Activated CD4-positive, CD25-positive, alpha-beta regulatory T cell treated with anti-CD3 and anti-CD28 coated beads, Interleukin-2, amount 50 U/mL, for 72 hours (primary cell): ENCODE measurements around the gene CIC.

Source experiments
- DNase-seq: peaks from one replicate; pipeline ENCODE4 v3.0.0; 2021

The CIC gene

DNA sequence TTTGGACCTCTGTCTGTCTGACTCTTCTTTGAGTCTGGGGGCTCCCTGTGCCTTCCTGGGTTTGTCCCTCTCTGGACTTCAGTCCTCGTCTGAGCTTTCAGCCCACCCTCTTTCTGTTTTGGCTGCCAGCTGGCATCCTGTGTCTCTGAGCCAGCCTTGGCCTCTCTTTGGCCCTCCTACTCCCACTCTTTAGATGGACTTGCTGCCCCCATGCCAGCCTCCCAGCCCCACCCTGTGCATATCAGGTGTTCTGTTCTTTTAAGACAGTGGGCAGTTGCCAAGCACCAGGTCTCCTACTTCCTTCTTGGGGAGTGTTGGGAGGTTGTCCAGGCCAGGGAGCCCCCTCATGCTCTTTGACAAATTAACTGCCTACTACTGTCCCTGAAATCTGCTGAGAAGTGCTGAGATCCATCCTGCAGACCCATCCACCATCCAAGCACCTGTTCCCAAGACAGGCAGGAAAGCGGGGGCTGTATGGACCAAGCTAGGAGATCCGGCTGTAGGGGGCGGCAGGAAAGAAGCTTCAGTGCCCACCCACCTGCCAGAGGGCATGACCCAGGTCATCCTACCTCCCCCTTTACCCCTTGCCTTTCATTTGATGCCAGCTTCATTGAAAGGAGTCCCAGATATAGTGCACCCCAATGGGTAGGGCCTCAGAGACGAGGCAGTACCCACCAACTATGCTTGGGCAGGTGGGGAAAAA is 9.6 kb downstream of the CIC start:
- DNase-seq = no peak

DNA sequence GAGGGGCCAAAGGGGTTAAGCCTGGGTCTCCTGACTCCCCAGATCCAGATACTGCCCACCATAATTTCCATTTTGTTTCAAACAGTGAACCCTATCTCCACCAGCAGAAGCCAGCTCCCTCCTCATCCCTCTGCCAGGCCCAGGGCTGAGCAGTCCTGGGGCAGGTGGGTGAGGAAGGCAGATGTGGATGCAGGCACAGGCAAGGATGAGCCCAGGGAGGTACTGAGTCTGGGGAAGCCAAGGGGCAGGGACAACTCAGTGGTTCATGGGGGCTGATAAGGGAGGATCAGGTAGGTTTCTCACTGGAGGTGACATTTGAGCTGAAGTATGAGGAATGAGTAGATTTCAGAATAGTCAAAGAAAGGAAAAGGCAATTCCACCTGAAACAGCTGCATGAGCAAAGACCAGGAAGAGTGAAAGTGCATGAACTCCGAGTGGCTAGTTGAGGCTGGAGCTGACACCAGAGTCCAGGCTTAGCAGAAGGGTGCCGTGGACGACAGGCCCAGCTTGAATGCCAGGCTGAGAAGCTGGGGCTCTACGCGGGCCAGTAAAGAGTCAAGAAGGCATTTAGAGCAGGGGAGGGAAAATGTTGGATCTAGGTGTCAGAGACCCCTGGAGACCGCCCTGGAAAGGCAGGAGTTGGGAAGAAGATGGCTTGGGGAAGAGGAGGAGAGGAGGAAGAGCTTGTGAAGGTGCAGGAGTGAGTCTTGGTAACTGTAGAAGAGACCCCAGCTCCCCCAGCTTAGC is 10.3 kb downstream of the CIC start:
- DNase-seq = no peak

DNA sequence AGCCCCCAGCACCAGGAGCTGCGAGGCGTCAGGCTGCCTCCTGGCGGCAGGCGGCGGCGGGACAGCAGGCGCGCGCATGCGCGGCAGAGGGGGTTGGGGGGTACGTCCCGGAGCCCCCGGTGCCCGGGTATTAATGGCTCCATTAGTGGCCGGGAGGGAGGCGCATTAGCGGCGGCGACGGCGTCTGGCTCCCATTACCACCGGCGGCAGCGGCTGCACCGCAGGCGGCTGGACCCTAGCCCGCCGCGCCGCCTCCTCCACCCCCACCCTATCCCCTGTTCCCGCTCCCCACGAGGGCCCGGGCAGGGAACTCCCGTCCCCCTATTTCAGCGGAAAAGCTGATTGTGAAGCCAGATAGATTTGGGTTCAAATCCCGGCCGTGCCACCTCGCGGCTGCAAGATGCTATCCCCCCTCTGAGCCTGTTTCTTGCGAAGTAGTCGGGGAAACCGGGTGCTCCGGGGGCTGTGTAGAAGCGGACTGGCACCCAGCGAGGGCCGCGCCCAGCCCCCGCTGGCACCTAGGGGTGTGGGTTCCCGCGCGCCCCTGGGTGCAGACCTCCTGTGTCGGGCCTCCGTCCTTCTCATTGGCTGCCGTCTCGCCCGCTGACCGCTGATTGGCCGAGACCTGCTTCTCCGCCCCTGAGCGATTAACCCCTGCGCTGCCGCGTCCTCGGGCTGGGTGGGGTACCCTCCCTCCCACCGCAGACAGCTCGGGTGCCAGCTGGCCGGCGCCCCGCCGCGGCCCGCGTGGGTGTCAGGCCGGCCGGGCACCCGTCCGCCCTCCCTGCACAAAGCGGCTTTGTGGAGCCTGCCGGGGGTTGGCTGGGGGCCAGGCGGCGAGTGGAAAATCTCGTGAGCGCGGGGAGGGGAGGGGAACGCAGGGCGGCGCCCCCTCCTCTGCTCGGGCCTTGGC is 11.1 kb downstream of the CIC start:
- DNase-seq = peak; percentile 79

DNA sequence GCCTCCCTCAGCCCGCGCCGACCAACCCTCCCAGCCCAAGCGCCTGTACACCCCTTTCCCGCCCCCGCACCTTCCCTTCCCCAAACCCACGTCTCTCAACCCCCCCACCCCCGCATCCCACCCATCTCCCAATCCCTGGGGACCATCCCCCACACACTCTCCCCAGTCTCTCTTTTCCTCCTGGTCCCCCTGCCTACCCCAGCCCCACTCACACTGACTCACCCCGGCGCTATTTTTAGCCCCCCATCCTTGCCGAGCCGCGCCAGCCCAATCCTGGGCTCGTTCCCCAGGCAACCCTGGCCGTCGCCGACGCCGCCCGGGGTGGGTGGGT is 11.7 kb downstream of the CIC start:
- DNase-seq = no peak

DNA sequence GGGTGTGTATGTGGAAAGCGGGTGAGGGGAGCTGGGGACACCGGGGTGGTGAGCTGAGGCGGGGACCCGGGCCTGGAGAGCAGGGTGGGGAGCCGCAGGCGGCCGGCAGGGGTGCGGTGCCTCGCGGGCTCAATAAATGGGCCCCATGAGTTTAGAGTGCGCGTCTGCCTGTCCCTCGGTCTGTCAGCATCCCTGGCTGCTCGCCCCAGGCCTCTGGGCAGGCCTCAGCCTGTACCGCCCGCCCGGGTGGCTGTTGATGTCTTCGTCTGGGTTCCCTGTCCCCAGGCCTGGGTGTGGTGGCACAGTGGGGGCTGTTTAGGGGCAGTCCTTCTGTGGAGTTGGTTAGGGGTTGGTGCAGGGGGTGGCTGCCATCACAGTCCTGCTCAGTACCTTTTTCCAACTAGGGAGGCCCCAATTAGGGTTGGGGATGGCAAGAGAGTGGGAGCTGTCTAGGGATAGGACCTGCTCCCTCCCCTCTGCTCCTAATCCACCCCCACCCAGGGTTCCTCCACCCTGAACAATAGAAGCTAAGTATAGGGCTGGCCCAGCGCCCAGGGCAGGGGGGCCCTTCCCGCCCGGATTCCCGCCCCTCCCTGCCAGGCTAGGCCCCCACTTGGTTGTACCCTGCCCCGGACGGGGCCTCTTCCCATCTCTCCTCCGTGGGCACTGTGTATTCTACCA is 12.2 kb downstream of the CIC start:
- DNase-seq = no peak

DNA sequence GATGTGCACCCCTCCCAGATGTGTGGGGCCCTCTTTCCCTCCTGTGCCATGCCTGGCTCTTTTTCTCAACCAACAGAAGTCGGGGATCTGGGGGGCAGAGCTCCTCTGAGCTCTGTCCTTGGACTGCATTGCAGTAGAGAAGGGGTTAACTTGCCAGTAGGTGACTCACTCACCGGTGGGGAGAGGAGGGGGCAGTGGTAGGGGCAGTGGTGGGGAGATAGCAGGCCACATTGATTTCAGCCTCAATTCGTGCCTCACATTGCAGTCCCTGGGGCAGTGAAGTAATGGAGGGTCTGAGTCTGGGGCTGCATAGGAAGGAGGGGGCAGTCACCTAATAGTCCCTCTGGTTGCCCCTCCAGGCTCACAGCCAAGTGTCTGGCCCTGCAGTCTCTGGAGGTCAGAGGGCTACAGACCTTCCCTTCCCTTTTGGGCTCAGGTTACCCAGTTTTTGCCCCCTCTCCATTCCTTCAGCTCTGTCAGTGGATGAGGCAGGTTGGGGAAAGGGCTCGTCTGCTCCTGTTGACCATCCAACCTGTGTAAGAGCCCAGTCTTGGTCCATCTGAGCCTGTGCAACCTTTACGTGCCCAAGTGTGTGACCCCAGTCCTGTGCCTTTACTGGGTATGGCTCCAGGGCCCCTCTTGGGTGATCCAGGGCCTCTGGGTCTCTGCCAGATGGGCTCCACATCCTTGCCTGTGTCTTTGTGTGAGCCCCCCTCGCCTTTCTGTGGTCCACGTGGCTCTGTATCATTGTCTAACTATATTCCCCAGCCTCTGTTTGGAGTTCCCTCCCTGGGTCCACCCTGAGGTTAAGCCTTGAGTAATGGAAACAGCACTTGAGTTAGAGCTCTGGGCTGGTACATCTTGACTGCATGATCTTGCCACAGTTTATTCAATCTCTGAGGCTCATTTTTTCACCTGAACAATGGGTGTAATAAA is 13.0 kb downstream of the CIC start:
- no peak for DNase-seq

DNA sequence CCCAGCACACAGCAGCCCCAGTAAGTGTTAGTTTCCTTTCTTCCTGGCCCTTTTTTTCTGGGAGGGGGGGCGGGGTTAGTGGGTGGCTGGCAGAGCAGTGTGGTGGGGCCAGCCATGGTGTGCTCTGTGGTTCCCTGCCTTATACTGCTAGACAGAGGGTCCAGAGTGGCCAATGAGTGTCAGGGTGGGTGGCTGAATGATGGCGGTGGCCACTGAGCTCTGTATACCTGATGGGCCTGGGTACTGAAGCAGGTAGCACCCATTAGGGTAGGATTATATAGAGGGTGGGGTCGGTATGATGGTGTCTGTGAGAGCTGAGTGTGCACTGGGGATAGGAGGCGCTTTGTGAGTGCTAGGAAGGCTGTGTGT is 13.8 kb downstream of the CIC start:
- DNase-seq = no peak

DNA sequence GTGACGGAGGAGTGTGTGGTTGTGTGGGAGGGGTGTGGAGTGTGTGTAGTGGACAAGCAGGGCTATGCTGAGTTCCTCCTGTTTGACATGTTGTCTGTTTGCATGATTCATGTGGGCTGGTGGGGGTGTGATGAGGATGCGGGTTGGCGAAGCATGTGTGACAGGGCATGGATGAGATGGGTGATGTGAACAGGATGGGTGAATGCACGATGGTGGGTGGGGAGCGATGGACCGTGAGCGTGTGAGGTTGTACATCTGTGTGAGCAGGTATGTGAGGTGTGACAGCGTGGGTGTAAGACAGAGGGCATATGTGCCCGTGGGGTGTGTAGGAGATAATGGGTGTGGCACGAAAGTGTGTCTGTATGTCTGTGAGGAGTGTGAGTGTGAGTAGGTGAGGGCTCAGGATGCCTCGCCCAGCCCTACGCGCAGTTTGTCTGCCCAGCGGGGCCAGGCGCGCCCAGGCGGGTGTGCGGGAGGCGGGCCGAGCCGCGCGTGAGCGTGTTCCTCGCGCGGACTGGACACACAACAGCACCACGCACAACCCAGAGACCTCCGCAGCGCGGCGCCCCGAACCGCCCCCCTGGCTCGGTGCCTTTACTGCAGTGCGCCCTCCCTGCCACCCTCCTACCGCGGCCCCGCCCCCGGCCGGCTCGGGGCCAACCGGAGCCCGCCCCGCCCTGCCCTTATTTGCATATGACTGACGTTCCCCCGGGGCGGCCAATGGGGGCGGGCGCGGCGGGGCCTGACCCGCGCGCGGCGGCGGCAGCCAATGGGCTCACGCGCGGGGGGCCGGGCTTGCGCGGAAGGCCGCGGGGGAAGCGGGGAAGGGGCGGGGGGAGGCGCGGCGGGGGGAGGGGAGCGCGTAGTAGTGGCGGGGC is 14.4 kb downstream of the CIC start:
- DNase-seq = peak; percentile 91

DNA sequence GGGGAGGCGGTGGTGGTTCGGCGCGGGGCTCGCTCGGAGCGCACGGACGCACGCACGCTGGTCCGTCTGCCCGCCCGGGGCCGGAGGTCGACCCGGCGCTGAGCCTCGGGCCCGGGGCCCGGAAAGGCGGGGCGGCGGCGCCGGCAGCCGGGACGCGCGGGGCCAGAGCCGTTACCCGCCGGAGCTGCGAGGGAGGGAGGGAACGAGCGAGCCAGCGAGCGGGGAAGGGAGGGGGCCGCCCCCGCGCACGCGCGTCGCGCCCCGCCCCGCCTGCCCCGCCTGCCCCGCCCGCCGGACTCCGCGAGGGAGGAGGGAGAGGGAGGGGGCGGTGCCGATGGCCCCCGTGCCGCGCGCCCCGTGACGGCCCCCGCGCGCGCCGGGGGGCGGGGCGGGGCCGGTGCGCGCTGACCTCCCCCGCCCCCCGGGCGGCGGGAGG is 15.0 kb downstream of the CIC start:
- peak; percentile 84 for DNase-seq

DNA sequence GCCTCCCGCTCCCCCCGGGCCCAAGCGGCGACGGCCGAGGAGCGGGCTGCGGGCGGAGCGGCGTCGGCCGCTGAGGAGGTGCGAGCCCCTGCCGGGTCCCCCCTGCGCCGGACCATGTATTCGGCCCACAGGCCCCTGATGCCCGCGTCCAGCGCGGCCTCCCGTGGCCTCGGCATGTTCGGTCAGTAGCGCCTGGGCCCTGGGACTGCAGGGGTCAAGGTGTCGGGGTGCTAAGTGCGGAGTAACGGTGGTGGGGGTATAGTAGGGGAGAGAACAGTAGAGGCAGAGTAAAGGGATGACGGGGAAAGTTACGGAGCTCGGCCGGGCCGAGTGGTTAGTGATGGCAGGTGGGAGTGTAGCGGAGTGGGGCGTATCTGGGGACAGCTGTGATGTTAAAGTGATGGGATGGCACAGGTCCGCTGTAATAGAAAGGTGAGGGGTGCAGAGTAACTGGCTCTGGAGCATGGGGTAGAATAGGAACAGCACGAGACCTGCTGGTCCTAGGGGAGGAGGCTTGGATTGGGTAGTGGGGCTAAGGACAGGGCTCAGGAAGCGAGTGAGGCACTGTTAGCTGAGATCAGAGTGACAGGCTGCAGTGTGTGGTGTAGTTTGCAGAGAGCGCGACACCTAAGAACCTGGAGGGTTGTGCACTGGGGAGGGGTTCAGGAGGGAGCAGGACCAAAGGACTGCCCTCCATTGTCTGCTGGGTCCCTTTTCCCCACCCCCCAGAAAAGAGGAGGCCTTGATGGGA is 15.7 kb downstream of the CIC start:
- DNase-seq = no peak

DNA sequence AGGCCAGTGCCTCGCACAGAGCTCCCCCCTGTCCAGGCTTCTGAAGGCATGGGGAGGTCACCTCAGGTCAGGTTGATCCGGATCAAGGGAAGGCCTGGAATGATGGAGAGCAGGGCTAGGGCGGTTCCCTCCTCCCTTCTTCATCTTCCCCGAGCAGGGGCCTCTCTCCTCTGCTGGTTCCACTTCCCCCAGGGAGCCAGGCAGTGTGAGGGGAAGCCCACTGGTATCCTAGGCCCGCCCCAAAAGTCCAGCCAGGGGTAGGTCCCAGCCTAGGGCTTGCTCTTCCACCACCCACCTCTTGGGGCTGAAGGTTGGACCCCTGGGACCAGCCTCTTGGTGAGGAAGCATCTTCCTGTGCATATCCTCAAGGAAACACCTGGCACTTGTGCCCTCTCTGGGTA is 16.5 kb downstream of the CIC start:
- no peak for DNase-seq

DNA sequence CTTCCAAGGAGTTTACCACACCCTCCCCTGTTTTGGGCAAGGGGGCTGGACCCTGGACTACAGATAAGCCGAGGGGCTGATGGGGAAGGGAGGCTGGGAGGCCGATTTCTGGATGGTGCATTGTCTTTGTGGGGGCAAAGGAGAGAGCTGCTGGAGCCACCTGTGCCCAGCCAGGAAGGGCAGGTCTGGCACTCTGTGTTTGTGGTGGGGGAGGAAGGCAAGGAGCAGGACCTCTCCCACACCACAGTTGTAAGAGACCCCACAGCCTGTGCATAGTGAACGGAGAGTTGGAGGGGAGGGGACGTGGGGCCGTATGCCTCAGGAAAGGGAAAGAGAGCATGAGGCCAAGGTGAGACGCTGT is 16.9 kb downstream of the CIC start:
- no peak for DNase-seq

DNA sequence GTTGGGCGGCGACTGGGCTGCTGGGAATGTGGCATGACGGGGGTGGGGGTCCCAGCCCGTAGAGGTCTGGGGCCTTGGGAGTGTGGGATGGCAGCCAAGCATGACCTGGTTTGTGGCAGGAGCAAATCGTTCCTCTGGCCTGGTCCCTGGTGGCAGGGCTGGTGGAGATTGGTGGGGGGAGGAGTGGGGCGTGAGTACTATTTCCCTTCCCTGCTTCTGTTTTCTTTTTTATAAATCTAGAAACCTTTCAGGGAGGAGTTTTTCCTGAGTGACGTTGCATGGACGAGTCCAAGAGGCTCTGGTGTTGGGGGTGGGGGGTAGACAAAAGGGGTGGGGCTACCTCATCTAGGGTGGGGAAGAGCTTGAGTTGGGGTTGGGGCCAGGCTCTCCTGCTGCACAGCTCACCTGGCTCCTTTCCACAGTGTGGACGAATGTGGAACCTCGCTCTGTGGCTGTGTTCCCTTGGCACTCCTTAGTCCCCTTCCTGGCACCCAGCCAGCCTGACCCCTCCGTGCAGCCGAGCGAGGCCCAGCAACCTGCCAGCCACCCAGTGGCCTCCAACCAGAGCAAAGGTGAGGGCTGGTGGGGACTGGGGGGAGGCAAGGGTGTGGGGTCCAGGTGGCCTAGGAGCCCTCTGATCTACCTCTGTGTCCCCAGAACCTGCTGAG is 17.4 kb downstream of the CIC start:
- DNase-seq = no peak

DNA sequence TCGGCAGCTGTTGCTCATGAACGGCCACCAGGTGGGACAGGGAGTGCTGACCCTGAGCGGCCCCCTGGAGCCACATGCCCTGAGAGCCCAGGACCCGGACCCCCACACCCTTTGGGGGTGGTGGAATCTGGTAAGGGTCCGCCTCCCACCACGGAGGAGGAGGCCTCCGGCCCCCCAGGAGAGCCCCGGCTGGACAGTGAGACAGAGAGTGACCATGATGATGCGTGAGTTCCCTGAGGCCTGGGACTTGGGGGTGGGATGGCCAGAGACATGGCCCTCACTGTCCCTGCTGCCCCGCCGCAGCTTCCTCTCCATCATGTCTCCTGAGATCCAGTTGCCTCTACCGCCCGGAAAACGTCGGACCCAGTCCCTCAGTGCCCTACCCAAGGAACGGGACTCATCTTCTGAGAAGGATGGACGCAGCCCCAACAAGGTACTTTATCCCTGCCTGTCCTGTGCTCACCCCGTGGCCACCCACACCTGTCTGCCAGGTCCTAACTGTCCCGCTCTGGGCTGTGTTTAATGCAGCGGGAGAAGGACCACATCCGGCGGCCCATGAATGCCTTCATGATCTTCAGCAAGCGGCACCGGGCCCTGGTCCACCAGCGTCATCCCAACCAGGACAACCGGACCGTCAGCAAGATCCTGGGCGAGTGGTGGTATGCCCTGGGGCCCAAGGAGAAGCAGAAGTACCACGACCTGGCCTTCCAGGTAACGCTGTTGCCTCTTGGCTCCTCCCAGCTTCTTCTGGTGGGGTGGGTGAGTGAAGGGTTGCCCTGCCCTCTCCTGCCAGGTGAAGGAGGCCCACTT is 18.2 kb downstream of the CIC start:
- no peak for DNase-seq

DNA sequence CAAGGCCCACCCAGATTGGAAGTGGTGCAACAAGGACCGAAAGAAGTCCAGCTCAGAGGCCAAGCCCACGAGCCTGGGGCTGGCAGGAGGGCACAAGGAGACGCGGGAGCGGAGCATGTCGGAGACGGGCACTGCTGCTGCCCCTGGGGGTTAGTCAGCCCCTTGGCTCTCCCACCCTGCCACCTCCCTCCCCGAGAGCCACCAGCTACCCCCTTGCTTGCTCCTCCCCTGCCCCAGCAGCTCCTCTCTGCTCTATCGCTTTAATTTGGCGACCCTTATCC is 18.7 kb downstream of the CIC start:
- DNase-seq = no peak

DNA sequence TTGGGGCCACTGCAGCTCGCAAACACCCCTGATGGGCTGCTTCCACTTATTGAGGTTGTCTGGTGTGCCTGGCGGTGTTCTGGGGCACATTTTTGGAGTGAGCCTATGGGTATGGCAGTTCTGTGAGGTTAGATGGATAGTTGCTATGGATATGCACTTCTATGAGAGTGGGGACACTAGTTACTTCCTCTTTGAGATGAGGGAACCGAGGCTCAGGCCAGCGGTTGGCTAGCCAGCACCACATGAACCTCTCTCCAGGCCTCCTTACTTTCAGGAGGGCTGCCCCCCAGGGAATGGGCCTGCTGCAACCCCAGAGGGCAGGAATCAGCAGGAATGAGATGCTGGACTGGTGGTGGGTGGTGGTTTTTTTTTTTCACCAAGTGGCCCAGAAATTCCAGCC is 19.3 kb downstream of the CIC start:
- DNase-seq = no peak

DNA sequence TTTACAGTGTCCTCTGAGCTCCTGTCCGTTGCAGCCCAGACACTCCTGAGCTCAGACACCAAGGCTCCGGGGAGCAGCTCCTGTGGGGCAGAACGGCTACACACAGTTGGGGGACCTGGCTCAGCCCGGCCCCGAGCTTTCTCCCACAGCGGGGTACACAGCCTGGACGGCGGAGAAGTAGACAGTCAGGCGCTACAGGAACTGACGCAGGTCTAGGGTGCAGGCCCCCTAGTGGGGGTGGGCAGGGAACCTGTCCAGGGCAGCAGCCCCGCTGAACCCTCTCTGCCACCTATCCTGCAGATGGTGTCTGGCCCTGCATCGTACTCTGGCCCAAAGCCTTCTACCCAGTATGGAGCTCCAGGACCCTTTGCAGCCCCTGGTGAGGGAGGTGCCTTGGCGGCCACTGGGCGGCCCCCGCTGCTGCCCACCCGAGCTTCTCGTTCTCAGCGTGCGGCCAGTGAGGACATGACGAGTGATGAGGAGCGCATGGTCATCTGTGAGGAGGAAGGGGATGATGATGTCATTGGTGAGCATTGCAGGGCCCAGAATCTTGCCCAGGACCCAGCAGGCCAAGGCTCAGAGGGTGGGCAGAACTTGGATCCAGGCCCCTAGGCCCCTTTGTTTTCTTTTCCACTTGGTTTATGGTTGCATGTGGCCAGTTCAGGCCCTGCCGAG is 20.0 kb downstream of the CIC start:
- DNase-seq = no peak

DNA sequence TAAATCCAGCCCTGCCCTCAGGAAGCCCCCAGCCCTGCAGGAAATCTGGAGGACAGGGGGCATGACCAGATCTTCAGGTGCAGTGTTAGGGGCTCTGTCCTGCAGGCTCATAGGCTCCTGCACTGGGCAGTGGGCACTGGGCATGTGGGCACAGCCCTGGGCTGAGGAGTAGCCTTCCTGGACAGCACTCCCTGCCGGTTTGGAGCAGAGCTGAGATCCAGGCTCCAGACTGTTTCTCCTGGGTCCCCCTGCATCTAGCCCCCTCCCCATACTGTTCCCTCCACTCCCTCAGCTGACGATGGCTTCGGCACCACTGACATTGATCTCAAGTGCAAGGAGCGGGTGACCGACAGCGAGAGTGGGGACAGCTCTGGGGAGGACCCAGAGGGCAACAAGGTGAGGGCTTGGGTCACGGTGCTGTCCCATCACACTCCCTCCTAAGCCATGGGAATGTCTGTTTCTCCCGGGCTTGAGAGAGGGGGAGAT is 20.5 kb downstream of the CIC start:
- DNase-seq = no peak
